NAMALWA (cell line): Measurements from ENCODE around the gene ZNF747.
"Not testable (repeated sequence)": the region's sequence is repeated elsewhere in the genome, so short reads cannot be mapped to it uniquely, and the experiment has no call there.

Experiments
- DNase-seq: peaks from one replicate; pipeline ENCODE4 v3.0.0-alpha.2; 2015; ENCODE audit warnings: low spot score

The ZNF747 gene

GRCh38 chr16:30557957-30558788, 23.5 kb upstream of the ZNF747 start, which contains the start of gene ZNF764:
ZNF764 (minus strand) TSS chr16:30558374; CDS start chr16:30558182, 192 bp downstream.
- peak; percentile 98 for DNase-seq

DNA sequence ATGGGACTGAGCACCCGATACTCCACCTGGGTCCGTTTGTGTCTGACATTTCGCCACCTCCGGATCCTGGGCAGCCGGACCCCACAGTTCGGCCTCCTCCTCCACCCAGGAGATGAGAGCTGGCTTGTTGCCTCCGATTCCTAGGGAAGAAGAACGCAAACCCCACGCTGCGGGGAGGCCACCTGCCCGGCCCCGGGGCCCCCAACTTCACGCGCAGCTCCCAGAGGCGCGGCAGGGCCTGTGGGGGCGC, 23.0 kb upstream of the ZNF747 start:
- peak; percentile 48 for DNase-seq

DNA sequence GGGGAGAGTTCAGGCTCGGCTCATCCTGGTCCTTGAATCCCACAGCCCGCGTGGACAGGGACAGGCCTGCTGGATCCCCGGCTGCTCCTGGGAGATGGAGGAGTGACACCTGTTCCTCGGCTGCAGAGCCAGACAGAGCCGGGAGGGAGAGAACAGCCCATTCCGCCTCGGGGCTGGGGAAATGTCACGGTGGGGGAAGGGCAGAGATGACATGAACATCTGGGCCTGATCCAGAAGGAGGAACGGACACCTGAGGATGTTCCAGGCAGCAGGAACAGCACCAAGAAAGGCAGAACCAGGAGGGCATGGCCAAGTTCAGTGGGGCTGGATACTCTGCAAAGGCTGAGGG, 21.4 kb upstream of the ZNF747 start:
- DNase-seq, result no peak

- no peak for DNase-seq
These were observed 20.9 kb upstream of the ZNF747 start for GRCh38 chr16:30555315-30556124.

DNA sequence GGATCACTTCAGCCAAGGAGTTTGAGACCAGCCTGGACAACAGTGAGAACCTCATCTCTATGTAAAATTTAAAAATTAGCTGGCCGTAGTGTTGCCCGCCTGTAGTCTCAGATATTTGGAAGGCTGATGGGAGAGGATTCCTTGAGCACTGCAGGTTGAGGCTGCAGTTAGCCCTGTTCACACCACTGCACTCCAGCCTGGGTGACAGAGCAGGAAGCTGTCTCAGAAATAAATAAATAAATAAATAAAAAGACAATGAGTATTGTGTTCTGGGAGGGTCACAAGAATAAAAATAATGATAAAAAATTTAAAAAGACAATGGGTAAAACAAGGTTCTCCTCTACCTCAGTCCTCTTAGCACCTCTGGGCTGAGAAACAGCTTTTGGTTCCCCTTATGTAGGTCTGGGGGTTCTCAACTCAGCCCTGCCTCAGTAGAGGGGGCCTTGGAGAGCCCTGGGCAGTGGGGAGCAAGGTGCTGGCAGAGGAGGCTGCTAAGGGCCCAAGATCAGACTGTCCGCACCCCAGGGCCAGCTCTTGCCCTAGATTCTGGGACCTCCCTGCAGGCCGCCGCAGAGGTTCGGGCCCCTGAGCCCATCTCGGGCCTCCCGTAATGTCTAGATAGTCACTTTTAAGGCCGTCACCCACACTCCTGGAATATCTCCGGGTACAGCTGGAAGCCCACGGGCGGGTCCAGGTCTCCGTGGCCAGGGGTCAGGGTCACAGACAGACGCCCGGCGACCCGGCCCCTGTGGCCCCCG, 20.1 kb upstream of the ZNF747 start:
- DNase-seq, result no peak

- no peak for DNase-seq
These were observed 18.8 kb upstream of the ZNF747 start for GRCh38 chr16:30553393-30553899.

DNA sequence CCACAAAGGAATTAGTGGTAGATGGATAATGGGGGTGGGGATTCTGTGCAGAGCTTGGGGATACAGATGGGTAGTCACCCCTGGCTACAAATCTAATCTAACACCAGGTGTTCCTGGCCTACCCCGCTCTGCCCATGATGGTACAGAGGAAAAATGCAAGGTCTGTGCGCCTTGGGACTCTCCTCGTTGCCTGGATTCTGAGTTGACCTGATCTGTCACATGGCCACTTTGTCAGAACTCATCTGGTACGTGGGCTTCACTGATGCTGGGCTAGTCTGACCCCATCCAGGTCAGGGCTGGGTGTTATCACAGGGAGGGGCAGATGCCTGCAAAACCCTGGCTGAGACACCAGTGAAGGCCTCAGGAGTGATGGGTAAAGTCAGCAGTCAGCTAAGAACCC, 18.3 kb upstream of the ZNF747 start:
- DNase-seq, result no peak

GRCh38 chr16:30551781-30552180, 17.1 kb upstream of the ZNF747 start:
- DNase-seq, result no peak

DNA sequence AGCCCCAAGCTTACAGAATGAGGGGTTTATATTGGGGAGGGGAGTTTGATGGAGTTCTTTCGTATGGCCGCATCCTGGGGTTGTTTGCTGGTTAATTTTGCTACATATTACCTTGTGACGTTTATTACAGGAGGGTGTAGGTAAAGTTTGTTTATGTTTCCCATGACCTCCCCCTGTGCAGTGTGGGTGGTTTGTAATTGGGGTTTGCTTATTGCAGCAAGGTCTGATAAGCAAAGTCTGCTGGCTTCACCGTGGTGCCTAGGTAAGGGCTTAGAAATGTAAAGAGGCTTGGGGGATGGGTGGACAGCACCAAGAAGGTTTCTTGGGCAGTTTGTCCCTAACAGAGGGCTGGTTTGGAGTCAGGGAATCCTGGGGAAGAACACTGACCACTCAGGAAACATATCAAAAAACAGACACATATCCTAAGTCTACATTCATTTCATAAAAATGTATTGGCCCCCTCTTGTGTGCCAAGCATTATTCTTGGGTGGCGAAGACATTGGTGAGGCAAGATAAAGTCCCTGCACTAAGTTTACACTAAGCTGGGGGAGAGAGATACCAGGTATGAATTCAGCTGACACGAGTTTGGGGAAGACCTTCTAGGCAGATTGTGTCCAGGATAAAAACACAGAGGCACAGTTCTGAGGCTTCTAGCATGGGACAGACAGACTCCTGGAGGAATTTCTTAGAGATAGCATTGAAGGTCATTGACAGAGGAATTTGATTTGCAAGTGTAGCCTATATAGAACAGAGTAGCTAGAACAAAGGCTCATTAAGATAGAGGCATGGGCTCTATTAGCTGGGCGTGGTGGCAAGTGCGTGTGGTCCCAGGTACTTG, 14.0 kb upstream of the ZNF747 start:
- no peak for DNase-seq

- DNase-seq, result no peak
These were observed 11.5 kb upstream of the ZNF747 start for GRCh38 chr16:30546115-30546514.

GRCh38 chr16:30543067-30543466, 8.4 kb upstream of the ZNF747 start:
- no peak for DNase-seq

GRCh38 chr16:30541502-30542329, 7.1 kb upstream of the ZNF747 start:
- no peak for DNase-seq

DNA sequence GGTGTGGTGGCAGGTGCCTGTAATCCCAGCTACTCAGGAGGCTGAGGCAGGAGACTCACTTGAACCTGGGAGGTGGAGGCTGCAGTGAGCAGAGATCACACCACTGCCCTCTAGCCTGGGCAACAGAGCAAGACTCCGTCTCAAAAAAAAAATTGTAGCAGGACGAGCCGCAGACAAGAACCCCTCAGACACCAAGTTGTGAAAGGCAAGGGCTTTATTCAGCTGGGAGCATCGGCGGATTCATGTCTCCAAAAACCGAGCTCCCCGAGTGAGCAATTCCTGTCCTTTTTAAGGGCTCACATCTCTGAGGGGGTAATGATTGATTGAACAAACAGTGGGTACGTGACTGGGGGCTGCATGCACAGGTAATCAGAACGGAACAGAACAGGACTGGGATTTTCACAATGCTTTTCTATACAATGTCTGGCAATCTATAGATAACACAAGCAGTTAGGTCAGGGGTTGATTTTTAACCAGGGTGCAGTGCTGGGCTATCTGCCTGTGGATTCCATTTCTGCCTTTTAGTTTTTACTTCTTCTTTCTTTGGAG, 6.3 kb upstream of the ZNF747 start:
- DNase-seq, result not testable (repeated sequence)

- not testable (repeated sequence) for DNase-seq
These were observed 5.4 kb upstream of the ZNF747 start for GRCh38 chr16:30539986-30540526.

- DNase-seq, result no peak
These were observed 4.6 kb upstream of the ZNF747 start for GRCh38 chr16:30539000-30539964.

DNA sequence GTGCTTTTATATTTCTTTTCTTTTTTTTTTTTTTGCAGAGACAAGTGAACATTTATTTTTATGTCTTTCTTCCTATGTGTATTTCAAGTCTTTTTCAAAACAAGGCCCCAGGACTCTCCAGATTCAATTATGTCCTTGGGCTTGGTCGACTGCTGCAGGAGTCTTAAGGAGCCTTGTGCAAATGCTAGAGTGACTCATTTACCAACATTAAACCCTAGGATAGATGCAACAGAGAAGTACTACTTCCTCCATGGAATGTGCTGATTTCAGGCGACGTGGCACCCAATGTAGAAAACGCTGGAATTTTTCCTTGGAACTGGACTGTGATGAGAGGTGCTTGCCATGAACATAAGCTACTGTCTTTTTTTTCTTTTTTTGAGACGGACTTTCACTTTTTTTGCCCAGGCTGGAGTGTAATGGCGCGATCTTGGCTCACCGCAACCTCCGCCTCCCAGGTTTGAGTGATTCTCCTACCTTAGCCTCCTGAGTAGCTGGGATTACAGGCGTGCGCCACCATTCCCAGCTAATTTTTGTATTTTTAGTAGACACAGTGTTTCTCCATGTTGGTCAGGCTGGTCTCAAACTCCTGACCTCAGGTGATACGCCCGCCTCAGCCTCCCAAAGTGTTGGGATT, 1.9 kb upstream of the ZNF747 start:
- not testable (repeated sequence) for DNase-seq

GRCh38 chr16:30535777-30536190, 1.1 kb upstream of the ZNF747 start:
- DNase-seq, result peak; percentile 72

DNA sequence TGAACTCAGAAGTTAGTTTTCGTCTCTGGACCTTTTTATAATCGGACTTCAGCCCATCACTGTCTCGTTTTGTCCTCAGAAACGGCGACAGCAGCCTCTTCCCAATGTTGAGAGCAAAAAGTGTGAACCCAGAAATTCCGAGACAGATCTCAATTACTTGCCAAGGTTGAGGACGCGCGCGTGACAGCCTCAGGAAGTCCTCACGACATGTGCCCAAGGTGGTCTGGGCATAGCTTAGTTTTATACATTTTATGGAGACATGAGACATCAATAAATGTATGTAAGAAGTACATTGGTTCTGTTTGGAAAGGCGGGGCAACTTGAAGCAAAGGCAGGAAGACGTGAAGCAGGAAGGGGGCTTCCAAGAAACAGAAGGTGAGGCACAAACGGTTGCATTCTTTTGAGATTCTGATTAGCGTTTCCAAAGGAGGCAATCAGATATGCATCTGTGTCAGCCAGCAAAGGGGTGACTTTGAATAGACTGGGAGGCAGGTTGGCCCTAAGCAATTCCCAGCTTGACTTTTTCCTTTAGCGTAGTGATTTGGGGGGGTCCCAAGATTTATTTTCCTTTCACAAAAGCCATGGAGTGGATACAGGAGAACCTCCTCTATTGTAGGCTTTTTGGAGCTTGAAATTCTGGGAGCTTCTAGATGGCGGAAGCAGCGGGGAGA, 583 bp upstream of the ZNF747 start:
- no peak for DNase-seq
